Keratinocyte (primary cell): ENCODE measurements around the gene SPATA20. TPM values are rescaled to one million over a fixed set of nuclear protein-coding genes. Genes with fewer than 3 reads are reported as not detected.
A peak's percentile ranks its signal among the peaks of the same experiment; 100 is the strongest.

Experiments used
- DNase-seq: peaks from one replicate; pipeline ENCODE4 v3.0.0-alpha.2; 2011; ENCODE audit warnings: low read depth, missing footprints, low spot score
- FAIRE-seq: peaks from 2 replicates; lab custom pipeline; 2011; peaks lifted over from hg19 to GRCh38; lab: Jason Lieb, UNC
- H2AFZ ChIP-seq: 2 replicates; pipeline ENCODE4 v1.6.0; 2012; ENCODE audit warnings: low read length, control low read depth, inconsistent platforms; ENCODE audit not compliant: control insufficient read depth
- H3K27ac ChIP-seq: 2 replicates; pipeline ENCODE4 v1.5.1; 2011; ENCODE audit warnings: low read length; ENCODE audit not compliant: control insufficient read depth, insufficient read depth
- H3K27me3 ChIP-seq: 3 replicates; pipeline ENCODE4 v1.6.0; 2011; ENCODE audit warnings: low read length; ENCODE audit not compliant: control insufficient read depth, insufficient read depth; ENCODE audit errors: extremely low read depth
- H3K36me3 ChIP-seq, 2 experiments: 2 replicates in 1 of 2; 3 replicates in 1 of 2; pipeline ENCODE4 v1.5.1; 2011; ENCODE audit warnings: low read length in 2 of 2, mild to moderate bottlenecking in 1 of 2; ENCODE audit not compliant: control insufficient read depth in 2 of 2, insufficient read depth in 2 of 2; ENCODE audit errors: extremely low read depth in 1 of 2
- H3K4me1 ChIP-seq: 3 replicates; pipeline ENCODE4 v1.5.1; 2011; ENCODE audit warnings: low read length; ENCODE audit not compliant: control insufficient read depth, insufficient read depth; ENCODE audit errors: extremely low read depth
- H3K4me2 ChIP-seq: 3 replicates; pipeline ENCODE4 v1.6.0; 2011; ENCODE audit warnings: low read depth, low read length; ENCODE audit not compliant: control insufficient read depth, insufficient read depth; ENCODE audit errors: extremely low read depth
- H3K4me3 ChIP-seq, 3 experiments: fragments of 200-600 bp in 1 of 3; sonication (generic) in 1 of 3; 2 replicates in 2 of 3; 3 replicates in 1 of 3; pipeline ENCODE4 v1.5.1; 2011 to 2016; ENCODE audit warnings: low read length in 3 of 3, mild to moderate bottlenecking in 3 of 3, control low read depth in 2 of 3, inconsistent platforms in 1 of 3, low read depth in 1 of 3, mixed read lengths in 1 of 3, mixed run types in 1 of 3, moderate library complexity in 1 of 3; ENCODE audit not compliant: control insufficient read depth in 2 of 3, insufficient read depth in 2 of 3; ENCODE audit errors: extremely low read depth in 1 of 3
- H3K79me2 ChIP-seq: 2 replicates; pipeline ENCODE4 v1.6.0; 2012; ENCODE audit warnings: low read length; ENCODE audit not compliant: control insufficient read depth, insufficient read depth
- H3K9ac ChIP-seq: 3 replicates; pipeline ENCODE4 v1.6.0; 2011; ENCODE audit warnings: low read length; ENCODE audit not compliant: control insufficient read depth, insufficient read depth; ENCODE audit errors: extremely low read depth
- H3K9me1 ChIP-seq: 3 replicates; pipeline ENCODE4 v1.6.0; 2011; ENCODE audit warnings: low read length; ENCODE audit not compliant: control insufficient read depth, insufficient read depth; ENCODE audit errors: extremely low read depth
- H3K9me3 ChIP-seq: 2 replicates; pipeline ENCODE4 v1.5.1; 2012; ENCODE audit warnings: low read depth, low read length; ENCODE audit not compliant: control insufficient read depth
- H4K20me1 ChIP-seq: 3 replicates; pipeline ENCODE4 v1.6.0; 2011; ENCODE audit warnings: low read length; ENCODE audit not compliant: control insufficient read depth, insufficient read depth; ENCODE audit errors: extremely low read depth
- EZH2 ChIP-seq: IDR thresholded peaks from one replicate; pipeline ENCODE4 v1.6.1; 2012; ENCODE audit warnings: inconsistent platforms, mild to moderate bottlenecking, low read length, moderate library complexity
- dilution Hi-C: fragments of 300-500 bp; cut with MboI; formaldehyde crosslinking; loops from one replicate; pipeline ENCODE4 v1.7.0; 2020; ENCODE audit warnings: low sequenced_read_pairs; ENCODE audit not compliant: extremely low pct_ligation_motif_present
- polyA plus RNA-seq, 5 experiments: library from polyadenylated mRNA; depleted of rRNA in 3 of 5; stranded (reverse) in 3 of 5; stranded (forward) in 1 of 5; unstranded in 1 of 5; fragments of >200 nt; gene quantifications; 1 replicate in 1 of 5; 2 replicates in 3 of 5; 3 replicates in 1 of 5; pipeline versions ENCODE4 v1.2.1 to v1.2.3, GENCODE V29; 2011 to 2012; ENCODE audit warnings: missing spikeins in 2 of 5, low read depth in 1 of 5, low replicate concordance in 1 of 5
- TF ChIP-seq, protein P1 (sequence below), 3 experiments: IDR thresholded peaks in 1 of 3; conservative IDR thresholded peaks in 1 of 3; optimal IDR thresholded peaks in 1 of 3; 2 replicates in 2 of 3; 3 replicates in 1 of 3; pipeline versions ENCODE3 to v1.5.1; 2011; ENCODE audit warnings: low read length in 3 of 3, mild to moderate bottlenecking in 3 of 3, moderate library complexity in 2 of 3, control low read depth in 1 of 3, inconsistent platforms in 1 of 3; ENCODE audit not compliant: insufficient read depth in 2 of 3; ENCODE audit errors: extremely low read depth in 1 of 3

Gene SPATA20
- polyA plus RNA-seq, 1 donor (not counting 4 experiments of a cell fraction or from before 2014, with no cell fraction given) = 17.2 TPM

DNA sequence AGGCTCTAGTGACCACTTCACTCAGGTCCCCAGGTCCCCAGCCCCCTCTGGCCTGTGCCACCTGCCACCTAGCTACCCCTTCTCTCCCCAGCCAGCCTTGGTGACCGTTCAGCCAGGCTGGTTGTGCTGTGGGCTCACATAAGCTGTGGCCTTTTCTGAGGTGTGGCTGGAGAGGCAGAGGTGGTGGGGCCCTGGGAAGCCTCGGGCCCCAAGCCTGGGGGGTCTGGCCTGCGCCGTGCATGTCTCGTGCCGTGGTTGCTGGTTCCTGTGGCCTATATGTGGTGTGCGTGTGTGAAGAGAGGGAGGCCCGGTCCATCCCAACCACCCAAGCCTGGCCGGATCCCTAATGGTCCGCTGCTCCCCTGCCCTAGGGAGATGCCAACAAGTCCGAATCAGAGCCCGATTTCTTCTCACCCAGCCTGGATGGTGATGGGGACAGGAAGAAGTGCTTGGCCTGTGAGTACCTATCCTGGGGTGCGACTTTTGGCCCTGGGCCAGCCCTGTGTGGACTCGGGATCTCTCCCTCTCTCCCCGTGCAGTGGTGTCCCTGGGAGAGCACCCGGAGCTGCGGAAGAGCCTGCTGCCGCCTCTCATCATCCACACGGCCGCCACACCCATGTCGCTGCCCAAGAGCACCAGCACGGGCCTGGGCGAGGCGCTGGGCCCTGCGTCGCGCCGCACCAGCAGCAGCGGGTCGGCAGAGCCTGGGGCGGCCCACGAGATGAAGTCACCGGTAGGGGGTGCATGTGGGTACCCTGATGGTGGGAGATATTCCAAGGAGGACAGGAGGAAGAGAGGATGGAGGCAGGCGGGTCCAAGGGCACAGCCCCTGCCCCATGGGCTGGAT lies 49.4 kb downstream of the SPATA20 start:
- no peak for TF ChIP-seq EZH2
- TF ChIP-seq, protein P1, sequence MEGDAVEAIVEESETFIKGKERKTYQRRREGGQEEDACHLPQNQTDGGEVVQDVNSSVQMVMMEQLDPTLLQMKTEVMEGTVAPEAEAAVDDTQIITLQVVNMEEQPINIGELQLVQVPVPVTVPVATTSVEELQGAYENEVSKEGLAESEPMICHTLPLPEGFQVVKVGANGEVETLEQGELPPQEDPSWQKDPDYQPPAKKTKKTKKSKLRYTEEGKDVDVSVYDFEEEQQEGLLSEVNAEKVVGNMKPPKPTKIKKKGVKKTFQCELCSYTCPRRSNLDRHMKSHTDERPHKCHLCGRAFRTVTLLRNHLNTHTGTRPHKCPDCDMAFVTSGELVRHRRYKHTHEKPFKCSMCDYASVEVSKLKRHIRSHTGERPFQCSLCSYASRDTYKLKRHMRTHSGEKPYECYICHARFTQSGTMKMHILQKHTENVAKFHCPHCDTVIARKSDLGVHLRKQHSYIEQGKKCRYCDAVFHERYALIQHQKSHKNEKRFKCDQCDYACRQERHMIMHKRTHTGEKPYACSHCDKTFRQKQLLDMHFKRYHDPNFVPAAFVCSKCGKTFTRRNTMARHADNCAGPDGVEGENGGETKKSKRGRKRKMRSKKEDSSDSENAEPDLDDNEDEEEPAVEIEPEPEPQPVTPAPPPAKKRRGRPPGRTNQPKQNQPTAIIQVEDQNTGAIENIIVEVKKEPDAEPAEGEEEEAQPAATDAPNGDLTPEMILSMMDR (optimal IDR thresholded peaks at IDR 0.05 in 1 of 3, IDR thresholded peaks at IDR 0.05 in 1 of 3, conservative IDR thresholded peaks at IDR 0.05 in 1 of 3; ENCODE audit: extremely low read depth in 1 of 3, insufficient read depth in 2 of 3, low read length in 3 of 3) = peak in 2 of 3 experiments; percentile 5 to 28
- no peak for DNase-seq
- Histone ChIP-seq H3K36me3 (no peaks in the 10 kb centered on the region), H3K27ac (no peak overlapping the region), H3K4me1 (no peaks in the 10 kb centered on the region), H3K9me1 (no peaks in the 10 kb centered on the region), H3K9ac (no peak overlapping the region), H4K20me1 (no peaks in the 10 kb centered on the region), H2AFZ (no peak overlapping the region), H3K79me2 (no peaks in the 10 kb centered on the region), H3K9me3 (no peaks in the 10 kb centered on the region), H3K4me2 (no peak overlapping the region), H3K4me3 (no peak overlapping the region), H3K27me3 (peaks cover 16% of the 10 kb centered on the region)
- no peak for FAIRE-seq
- dilution Hi-C loops = no loop called here

DNA sequence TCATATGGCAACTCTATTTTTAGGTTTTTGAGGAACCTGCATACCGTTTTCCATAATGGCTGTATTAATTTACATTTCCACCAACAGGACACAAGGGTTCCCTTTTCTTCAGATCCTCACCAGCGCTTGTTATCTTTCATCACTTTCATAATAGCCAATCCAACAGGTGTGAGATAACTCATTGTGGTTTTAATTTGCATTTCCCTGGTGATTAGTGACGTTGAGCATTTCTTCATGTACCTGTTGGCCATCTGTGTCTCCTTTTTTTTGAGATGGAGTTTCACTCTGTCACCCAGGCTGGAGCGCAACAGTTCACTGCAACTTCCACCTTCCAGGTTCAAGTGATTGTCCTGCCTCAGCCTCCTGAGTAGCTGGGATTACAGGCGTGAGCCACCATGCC lies 51.5 kb downstream of the SPATA20 start:
- no peak overlapping the region for H3K4me3 ChIP-seq
- TF ChIP-seq EZH2 = no peak
- TF ChIP-seq, protein P1 (optimal IDR thresholded peaks at IDR 0.05 in 1 of 3, IDR thresholded peaks at IDR 0.05 in 1 of 3, conservative IDR thresholded peaks at IDR 0.05 in 1 of 3; ENCODE audit: extremely low read depth in 1 of 3, insufficient read depth in 2 of 3, low read length in 3 of 3) = no peak
- H3K4me1 ChIP-seq = no peaks in the 10 kb centered on the region
- FAIRE-seq = no peak
- no peaks in the 10 kb centered on the region for H3K79me2 ChIP-seq
- no peak for DNase-seq
- no peak overlapping the region for H3K4me2 ChIP-seq
- no peaks in the 10 kb centered on the region for H3K9me3 ChIP-seq
- no peak overlapping the region for H2AFZ ChIP-seq
- no peaks in the 10 kb centered on the region for H3K36me3 ChIP-seq
- H3K9me1 ChIP-seq = no peaks in the 10 kb centered on the region
- peaks cover 2% of the 10 kb centered on the region for H4K20me1 ChIP-seq
- H3K9ac ChIP-seq = no peak overlapping the region
- dilution Hi-C loops = no loop called here
- peaks cover 33% of the 10 kb centered on the region for H3K27me3 ChIP-seq
- no peak overlapping the region for H3K27ac ChIP-seq
